ENCODE results near the gene ERN1.

The ERN1 gene

GRCh38 chr17:64145751-64146417 is 15.9 kb upstream of the ERN1 start:
- no peak overlapping the region for H2BK12ac ChIP-seq (ENCODE audit: low read length)
- peaks cover 2 to 34% of the 10 kb centered on the region in 2 donors for H3K36me3 ChIP-seq (replicated peaks in 1 of 2; ENCODE audit: control insufficient read depth in 2 of 2, insufficient read depth in 2 of 2, low read length in 2 of 2)
- peak overlapping the region; percentile 88 for H2AK5ac ChIP-seq (ENCODE audit: low read depth, low read length)
- H2BK120ac ChIP-seq (ENCODE audit: low read depth, low read length): no peak overlapping the region
- H3K4me3 ChIP-seq (ENCODE audit: low read length in 2 of 2): peak overlapping the region; percentile 77 to 88
- no peaks in the 10 kb centered on the region for H3K27me3 ChIP-seq (ENCODE audit: control insufficient read depth in 3 of 3, insufficient read depth in 3 of 3, low read depth in 1 of 3, low read length in 3 of 3)
- H3K27ac ChIP-seq (replicated peaks; ENCODE audit: low read length): peak overlapping the region; percentile 57
- no CpG with 5 or more reads among the region's 51 CpGs for WGBS, 2 donors (ENCODE audit: extremely low coverage in 2 of 2, insufficient read length in 2 of 2, insufficient replicate concordance in 1 of 2)
- H3K23ac ChIP-seq (ENCODE audit: low read depth, low read length, poor library complexity): peak overlapping the region; percentile 99
- no peak overlapping the region for H3K4ac ChIP-seq (ENCODE audit: low read length)
- H3K4me1 ChIP-seq (ENCODE audit: control insufficient read depth in 2 of 2, insufficient read depth in 1 of 2, low read depth in 1 of 2, low read length in 2 of 2): peaks cover 0 to 2% of the 10 kb centered on the region in 2 donors
- H3K9ac ChIP-seq (ENCODE audit: low read depth, low read length, poor library complexity): peak overlapping the region; percentile 93
- H2BK15ac ChIP-seq (ENCODE audit: low read length): no peak overlapping the region
- peak overlapping the region; percentile 81 for H2AFZ ChIP-seq (ENCODE audit: low read length)
- peak overlapping the region; percentile 9 for H2BK5ac ChIP-seq (ENCODE audit: low read length)
- H3K18ac ChIP-seq (ENCODE audit: low read length): peak overlapping the region; percentile 78
- no peaks in the 10 kb centered on the region for H3K9me3 ChIP-seq (replicated peaks in 1 of 2; ENCODE audit: control insufficient read depth in 2 of 2, insufficient read depth in 1 of 2, low read depth in 1 of 2, low read length in 2 of 2)
- no peak overlapping the region for H4K8ac ChIP-seq (ENCODE audit: low read depth, low read length)
- H3K4me2 ChIP-seq (ENCODE audit: insufficient read depth, low read length, poor library complexity, severe bottlenecking): peak overlapping the region; percentile 84
- H4K91ac ChIP-seq (ENCODE audit: low read depth, low read length, poor library complexity): no peak overlapping the region
- DNase-seq (ENCODE audit: low spot score): peak; percentile 98
- no peaks in the 10 kb centered on the region for H3K79me1 ChIP-seq (ENCODE audit: low read depth, low read length)
- H3K14ac ChIP-seq (ENCODE audit: low read length): no peak overlapping the region

- no peak overlapping the region for H2BK15ac ChIP-seq (ENCODE audit: low read length)
- peak overlapping the region; percentile 43 for H3K27ac ChIP-seq (replicated peaks; ENCODE audit: low read length)
Observed at GRCh38 chr17:64145375-64145750, 15.4 kb upstream of the ERN1 start.

DNA sequence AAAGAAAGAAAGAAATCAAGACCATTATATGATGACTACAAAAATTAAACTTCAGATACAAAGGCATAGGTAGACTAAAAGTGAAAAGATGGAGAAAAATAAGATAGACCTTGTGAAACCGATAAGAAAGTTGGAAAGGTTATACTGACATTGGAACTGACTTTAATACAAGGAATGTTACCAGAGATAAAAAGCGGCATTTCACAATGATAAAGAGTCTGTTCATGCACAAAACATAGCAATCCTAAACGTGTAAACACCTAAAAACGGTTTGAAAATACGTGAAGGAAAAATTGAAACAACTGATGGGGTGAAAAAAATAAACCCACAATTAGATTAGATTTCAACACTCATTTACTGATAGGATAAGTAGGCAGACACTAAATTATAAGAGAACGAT is 9.6 kb upstream of the ERN1 start:
- Histone ChIP-seq H4K8ac (ENCODE audit: low read depth, low read length) (no peak overlapping the region), H3K9me3 (replicated peaks in 1 of 2; ENCODE audit: control insufficient read depth in 2 of 2, insufficient read depth in 1 of 2, low read depth in 1 of 2, low read length in 2 of 2) (no peaks in the 10 kb centered on the region), H3K4me3 (ENCODE audit: low read length in 2 of 2) (no peak overlapping the region), H4K91ac (ENCODE audit: low read depth, low read length, poor library complexity) (no peak overlapping the region), H3K27ac (replicated peaks; ENCODE audit: low read length) (no peak overlapping the region), H2AFZ (ENCODE audit: low read length) (no peak overlapping the region), H3K18ac (ENCODE audit: low read length) (no peak overlapping the region), H3K4ac (ENCODE audit: low read length) (no peak overlapping the region), H3K4me2 (ENCODE audit: insufficient read depth, low read length, poor library complexity, severe bottlenecking) (no peak overlapping the region), H3K9ac (ENCODE audit: low read depth, low read length, poor library complexity) (no peak overlapping the region), H2BK15ac (ENCODE audit: low read length) (no peak overlapping the region), H2AK5ac (ENCODE audit: low read depth, low read length) (no peak overlapping the region), H3K23ac (ENCODE audit: low read depth, low read length, poor library complexity) (no peak overlapping the region), H3K27me3 (ENCODE audit: control insufficient read depth in 3 of 3, insufficient read depth in 3 of 3, low read depth in 1 of 3, low read length in 3 of 3) (no peaks in the 10 kb centered on the region), H2BK12ac (ENCODE audit: low read length) (no peak overlapping the region), H2BK5ac (ENCODE audit: low read length) (no peak overlapping the region), H2BK120ac (ENCODE audit: low read depth, low read length) (no peak overlapping the region), H3K14ac (ENCODE audit: low read length) (no peak overlapping the region), H3K79me1 (ENCODE audit: low read depth, low read length) (no peaks in the 10 kb centered on the region), H3K4me1 (ENCODE audit: control insufficient read depth in 2 of 2, insufficient read depth in 1 of 2, low read depth in 1 of 2, low read length in 2 of 2) (no peaks in the 10 kb centered on the region), H3K36me3 (replicated peaks in 1 of 2; ENCODE audit: control insufficient read depth in 2 of 2, insufficient read depth in 2 of 2, low read length in 2 of 2) (no peaks in the 10 kb centered on the region)
- no CpG with 5 or more reads among the region's 6 CpGs for WGBS, 2 donors (ENCODE audit: extremely low coverage in 2 of 2, insufficient read length in 2 of 2, insufficient replicate concordance in 1 of 2)
- no peak for DNase-seq (ENCODE audit: low spot score)

More at GRCh38 chr17:64145375-64145750, 15.4 kb upstream of the ERN1 start:
- H3K9ac ChIP-seq (ENCODE audit: low read depth, low read length, poor library complexity): no peak overlapping the region
- no peaks in the 10 kb centered on the region for H3K27me3 ChIP-seq (ENCODE audit: control insufficient read depth in 3 of 3, insufficient read depth in 3 of 3, low read depth in 1 of 3, low read length in 3 of 3)
- H2AFZ ChIP-seq (ENCODE audit: low read length): peak overlapping the region; percentile 71
- H2AK5ac ChIP-seq (ENCODE audit: low read depth, low read length): no peak overlapping the region
- no peak overlapping the region for H2BK12ac ChIP-seq (ENCODE audit: low read length)
- WGBS, 2 donors (ENCODE audit: extremely low coverage in 2 of 2, insufficient read length in 2 of 2, insufficient replicate concordance in 1 of 2): no CpG with 5 or more reads among the region's 15 CpGs
- H3K4me3 ChIP-seq (ENCODE audit: low read length in 2 of 2): peak overlapping the region; percentile 77 to 78
- no peak overlapping the region for H2BK5ac ChIP-seq (ENCODE audit: low read length)
- H3K36me3 ChIP-seq (replicated peaks in 1 of 2; ENCODE audit: control insufficient read depth in 2 of 2, insufficient read depth in 2 of 2, low read length in 2 of 2): peaks cover 2 to 30% of the 10 kb centered on the region in 2 donors
- no peak overlapping the region for H4K91ac ChIP-seq (ENCODE audit: low read depth, low read length, poor library complexity)
- no peak for DNase-seq (ENCODE audit: low spot score)
- no peak overlapping the region for H3K14ac ChIP-seq (ENCODE audit: low read length)
- H2BK120ac ChIP-seq (ENCODE audit: low read depth, low read length): no peak overlapping the region
- no peaks in the 10 kb centered on the region for H3K9me3 ChIP-seq (replicated peaks in 1 of 2; ENCODE audit: control insufficient read depth in 2 of 2, insufficient read depth in 1 of 2, low read depth in 1 of 2, low read length in 2 of 2)
- H3K4ac ChIP-seq (ENCODE audit: low read length): no peak overlapping the region
- no peak overlapping the region for H4K8ac ChIP-seq (ENCODE audit: low read depth, low read length)
- no peak overlapping the region for H3K18ac ChIP-seq (ENCODE audit: low read length)
- no peaks in the 10 kb centered on the region for H3K79me1 ChIP-seq (ENCODE audit: low read depth, low read length)
- peak overlapping the region; percentile 99 for H3K23ac ChIP-seq (ENCODE audit: low read depth, low read length, poor library complexity)
- peak overlapping the region; percentile 71 for H3K4me2 ChIP-seq (ENCODE audit: insufficient read depth, low read length, poor library complexity, severe bottlenecking)
- H3K4me1 ChIP-seq (ENCODE audit: control insufficient read depth in 2 of 2, insufficient read depth in 1 of 2, low read depth in 1 of 2, low read length in 2 of 2): peaks cover 0 to 2% of the 10 kb centered on the region in 2 donors

DNA sequence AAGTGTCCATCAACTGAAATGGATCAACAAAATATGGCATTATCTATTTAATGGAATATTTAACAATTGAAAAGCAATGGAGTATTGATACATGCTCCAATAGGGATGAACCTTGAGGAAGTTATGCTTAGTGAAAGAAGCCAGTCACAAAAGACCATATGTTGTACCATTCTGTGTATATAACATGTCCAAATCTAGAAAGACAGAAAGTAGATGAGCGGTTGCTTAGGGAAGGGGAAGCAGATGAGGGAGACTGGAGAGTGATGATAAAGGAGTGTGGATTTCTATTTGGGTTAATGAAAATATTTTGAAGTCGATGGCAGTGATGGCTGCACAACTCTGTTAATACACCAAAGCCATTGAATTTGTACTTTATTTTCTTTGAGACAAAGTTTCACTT is 8.5 kb upstream of the ERN1 start:
- H3K9ac ChIP-seq (ENCODE audit: low read depth, low read length, poor library complexity): no peak overlapping the region
- H4K8ac ChIP-seq (ENCODE audit: low read depth, low read length): no peak overlapping the region
- no peaks in the 10 kb centered on the region for H3K36me3 ChIP-seq (replicated peaks in 1 of 2; ENCODE audit: control insufficient read depth in 2 of 2, insufficient read depth in 2 of 2, low read length in 2 of 2)
- no peak overlapping the region for H3K14ac ChIP-seq (ENCODE audit: low read length)
- no peak overlapping the region for H3K4ac ChIP-seq (ENCODE audit: low read length)
- H2AK5ac ChIP-seq (ENCODE audit: low read depth, low read length): no peak overlapping the region
- no peak overlapping the region for H2BK120ac ChIP-seq (ENCODE audit: low read depth, low read length)
- H3K27ac ChIP-seq (replicated peaks; ENCODE audit: low read length): no peak overlapping the region
- H2AFZ ChIP-seq (ENCODE audit: low read length): no peak overlapping the region
- no peaks in the 10 kb centered on the region for H3K27me3 ChIP-seq (ENCODE audit: control insufficient read depth in 3 of 3, insufficient read depth in 3 of 3, low read depth in 1 of 3, low read length in 3 of 3)
- H3K79me1 ChIP-seq (ENCODE audit: low read depth, low read length): no peaks in the 10 kb centered on the region
- no peak overlapping the region for H3K18ac ChIP-seq (ENCODE audit: low read length)
- H3K23ac ChIP-seq (ENCODE audit: low read depth, low read length, poor library complexity): no peak overlapping the region
- H2BK5ac ChIP-seq (ENCODE audit: low read length): no peak overlapping the region
- no peak for DNase-seq (ENCODE audit: low spot score)
- H3K4me1 ChIP-seq (ENCODE audit: control insufficient read depth in 2 of 2, insufficient read depth in 1 of 2, low read depth in 1 of 2, low read length in 2 of 2): no peaks in the 10 kb centered on the region
- H4K91ac ChIP-seq (ENCODE audit: low read depth, low read length, poor library complexity): no peak overlapping the region
- no CpG with 5 or more reads among the region's 2 CpGs for WGBS, 2 donors (ENCODE audit: extremely low coverage in 2 of 2, insufficient read length in 2 of 2, insufficient replicate concordance in 1 of 2)
- H3K9me3 ChIP-seq (replicated peaks in 1 of 2; ENCODE audit: control insufficient read depth in 2 of 2, insufficient read depth in 1 of 2, low read depth in 1 of 2, low read length in 2 of 2): no peaks in the 10 kb centered on the region
- no peak overlapping the region for H2BK12ac ChIP-seq (ENCODE audit: low read length)
- H2BK15ac ChIP-seq (ENCODE audit: low read length): no peak overlapping the region
- no peak overlapping the region for H3K4me3 ChIP-seq (ENCODE audit: low read length in 2 of 2)
- H3K4me2 ChIP-seq (ENCODE audit: insufficient read depth, low read length, poor library complexity, severe bottlenecking): no peak overlapping the region
